ENCODE results near the gene HTR4. TPM values are rescaled to one million over a fixed set of nuclear protein-coding genes. Genes with fewer than 3 reads are reported as not detected.

Gene HTR4
- total RNA-seq, 4 donors from 2014 or later, result 0.34 to 1.6 TPM; not detected in 2

- Histone ChIP-seq H3K36me3 (no peaks in the 10 kb centered on the region), H3K27ac (no peak overlapping the region), H3K27me3 (no peaks in the 10 kb centered on the region), H3K9me3 (peaks cover 8% of the 10 kb centered on the region), H3K4me3 (no peak overlapping the region), H3K4me1 (no peaks in the 10 kb centered on the region)
- TF ChIP-seq POLR2AphosphoS5 (IDR thresholded peaks at IDR 0.05), result no peak
- no peak for TF ChIP-seq POLR2A (IDR thresholded peaks at IDR 0.05)
- TF ChIP-seq EP300 (IDR thresholded peaks at IDR 0.05), result no peak
- no peak for TF ChIP-seq CTCF (IDR thresholded peaks at IDR 0.05)
- no peak for DNase-seq (ENCODE audit: low spot score in 2 of 2)
Observed at GRCh38 chr5:148686660-148687059, 32.3 kb upstream of the HTR4 start.

- H3K4me3 ChIP-seq, result no peak overlapping the region
- H3K36me3 ChIP-seq, result no peaks in the 10 kb centered on the region
- no peak for DNase-seq (ENCODE audit: low spot score in 2 of 2)
- WGBS, result 53% methylated on average over 3 of the region's 3 CpGs
- H3K27me3 ChIP-seq, result no peaks in the 10 kb centered on the region
- no peak overlapping the region for H3K27ac ChIP-seq
- no peaks in the 10 kb centered on the region for H3K4me1 ChIP-seq
- TF ChIP-seq POLR2A (IDR thresholded peaks at IDR 0.05) (no peak), CTCF (IDR thresholded peaks at IDR 0.05) (no peak), EP300 (IDR thresholded peaks at IDR 0.05) (no peak), POLR2AphosphoS5 (IDR thresholded peaks at IDR 0.05) (no peak)
- no peaks in the 10 kb centered on the region for H3K9me3 ChIP-seq
Observed at GRCh38 chr5:148685520-148686134, 31.3 kb upstream of the HTR4 start.

- H3K27ac ChIP-seq, result no peak overlapping the region
- DNase-seq (ENCODE audit: low spot score in 2 of 2), result no peak
- no peaks in the 10 kb centered on the region for H3K4me1 ChIP-seq
- H3K27me3 ChIP-seq, result no peaks in the 10 kb centered on the region
- no peaks in the 10 kb centered on the region for H3K9me3 ChIP-seq
- 39% methylated on average over 2 of the region's 2 CpGs for WGBS
- no peaks in the 10 kb centered on the region for H3K36me3 ChIP-seq
- H3K4me3 ChIP-seq, result no peak overlapping the region
- TF ChIP-seq POLR2A (IDR thresholded peaks at IDR 0.05) (no peak), EP300 (IDR thresholded peaks at IDR 0.05) (no peak), POLR2AphosphoS5 (IDR thresholded peaks at IDR 0.05) (no peak), CTCF (IDR thresholded peaks at IDR 0.05) (no peak)
Observed at GRCh38 chr5:148684528-148684927, 30.2 kb upstream of the HTR4 start.

- no peak for DNase-seq (ENCODE audit: low spot score in 2 of 2)
- Histone ChIP-seq H3K4me3 (no peak overlapping the region), H3K36me3 (no peaks in the 10 kb centered on the region), H3K9me3 (no peaks in the 10 kb centered on the region), H3K4me1 (no peaks in the 10 kb centered on the region), H3K27me3 (no peaks in the 10 kb centered on the region), H3K27ac (no peak overlapping the region)
- 88% methylated on average over 2 of the region's 2 CpGs for WGBS
- TF ChIP-seq CTCF (IDR thresholded peaks at IDR 0.05), result no peak
- TF ChIP-seq POLR2A (IDR thresholded peaks at IDR 0.05), result no peak
- TF ChIP-seq EP300 (IDR thresholded peaks at IDR 0.05), result no peak
- no peak for TF ChIP-seq POLR2AphosphoS5 (IDR thresholded peaks at IDR 0.05)
Observed at GRCh38 chr5:148683651-148684050, 29.3 kb upstream of the HTR4 start.

GRCh38 chr5:148682058-148683026, 28.0 kb upstream of the HTR4 start:
- WGBS, result 68% methylated on average over 8 of the region's 8 CpGs
- H3K27ac ChIP-seq, result no peak overlapping the region
- TF ChIP-seq EP300 (IDR thresholded peaks at IDR 0.05), result no peak
- TF ChIP-seq POLR2A (IDR thresholded peaks at IDR 0.05), result no peak
- no peak for TF ChIP-seq POLR2AphosphoS5 (IDR thresholded peaks at IDR 0.05)
- no peak for TF ChIP-seq CTCF (IDR thresholded peaks at IDR 0.05)
- DNase-seq (ENCODE audit: low spot score in 2 of 2), result no peak
- no peak overlapping the region for H3K4me3 ChIP-seq
- no peaks in the 10 kb centered on the region for H3K4me1 ChIP-seq
- no peaks in the 10 kb centered on the region for H3K36me3 ChIP-seq
- no peaks in the 10 kb centered on the region for H3K27me3 ChIP-seq
- H3K9me3 ChIP-seq, result no peaks in the 10 kb centered on the region
